ENCODE measurements around the gene EXOC1. TPM values are rescaled to one million over a fixed set of nuclear protein-coding genes. Genes with fewer than 3 reads are reported as not detected.
"Not testable (repeated sequence)": the region's sequence is repeated elsewhere in the genome, so short reads cannot be mapped to it uniquely, and the experiment has no call there.

Gene EXOC1
- total RNA-seq, 1 donor from 2014 or later = 41.1 TPM

GRCh38 chr4:55830716-55831115 is 22.7 kb upstream of the EXOC1 start:
- no peaks in the 10 kb centered on the region for H3K27me3 ChIP-seq (ENCODE audit: control insufficient read depth, insufficient read depth, low read length)
- no peak overlapping the region for H3K4me3 ChIP-seq (ENCODE audit: low read depth, low read length)
- TF ChIP-seq, protein P1, sequence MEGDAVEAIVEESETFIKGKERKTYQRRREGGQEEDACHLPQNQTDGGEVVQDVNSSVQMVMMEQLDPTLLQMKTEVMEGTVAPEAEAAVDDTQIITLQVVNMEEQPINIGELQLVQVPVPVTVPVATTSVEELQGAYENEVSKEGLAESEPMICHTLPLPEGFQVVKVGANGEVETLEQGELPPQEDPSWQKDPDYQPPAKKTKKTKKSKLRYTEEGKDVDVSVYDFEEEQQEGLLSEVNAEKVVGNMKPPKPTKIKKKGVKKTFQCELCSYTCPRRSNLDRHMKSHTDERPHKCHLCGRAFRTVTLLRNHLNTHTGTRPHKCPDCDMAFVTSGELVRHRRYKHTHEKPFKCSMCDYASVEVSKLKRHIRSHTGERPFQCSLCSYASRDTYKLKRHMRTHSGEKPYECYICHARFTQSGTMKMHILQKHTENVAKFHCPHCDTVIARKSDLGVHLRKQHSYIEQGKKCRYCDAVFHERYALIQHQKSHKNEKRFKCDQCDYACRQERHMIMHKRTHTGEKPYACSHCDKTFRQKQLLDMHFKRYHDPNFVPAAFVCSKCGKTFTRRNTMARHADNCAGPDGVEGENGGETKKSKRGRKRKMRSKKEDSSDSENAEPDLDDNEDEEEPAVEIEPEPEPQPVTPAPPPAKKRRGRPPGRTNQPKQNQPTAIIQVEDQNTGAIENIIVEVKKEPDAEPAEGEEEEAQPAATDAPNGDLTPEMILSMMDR (IDR thresholded peaks at IDR 0.05; ENCODE audit: insufficient read depth, low read length, poor library complexity, severe bottlenecking) = no peak
- no peaks in the 10 kb centered on the region for H3K36me3 ChIP-seq (ENCODE audit: control insufficient read depth, insufficient read depth, low read length)
- no peak for DNase-seq (ENCODE audit: low read depth)

DNA sequence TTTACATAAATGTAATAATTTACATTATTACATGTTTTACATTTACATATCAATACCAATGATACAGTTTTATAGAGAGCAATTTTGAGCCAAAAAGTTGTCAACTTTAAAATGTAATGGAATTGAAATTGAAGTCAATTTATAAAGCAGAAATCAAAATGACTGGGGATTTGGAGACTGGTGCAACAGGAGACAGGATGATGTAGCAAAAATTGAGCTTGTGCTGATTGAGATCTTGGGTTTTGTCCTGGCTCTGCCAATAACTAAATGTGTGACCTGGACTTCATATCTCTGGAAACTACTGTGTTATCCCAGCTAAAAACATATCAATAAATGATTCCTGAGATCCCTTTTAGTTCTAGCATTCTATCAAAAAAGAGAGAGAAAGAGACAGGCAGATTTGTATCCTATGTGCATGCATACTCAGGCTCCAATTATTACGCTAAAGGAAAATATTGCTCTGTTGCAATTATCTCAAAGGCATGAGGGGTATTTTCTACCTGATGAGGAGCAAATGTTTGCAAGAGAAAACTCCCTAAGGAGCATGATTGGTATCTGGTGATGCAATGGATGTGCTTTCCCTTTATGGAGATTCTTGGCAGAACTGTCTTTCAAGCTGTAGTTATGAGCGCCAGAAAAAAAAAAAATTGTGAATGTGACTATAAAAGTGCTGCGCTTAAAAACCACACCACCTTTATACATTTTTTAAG is 19.2 kb upstream of the EXOC1 start:
- Histone ChIP-seq H3K4me3 (ENCODE audit: low read depth, low read length) (no peak overlapping the region), H3K27me3 (ENCODE audit: control insufficient read depth, insufficient read depth, low read length) (no peaks in the 10 kb centered on the region), H3K36me3 (ENCODE audit: control insufficient read depth, insufficient read depth, low read length) (no peaks in the 10 kb centered on the region)
- DNase-seq (ENCODE audit: low read depth) = no peak
- TF ChIP-seq, protein P1 (IDR thresholded peaks at IDR 0.05; ENCODE audit: insufficient read depth, low read length, poor library complexity, severe bottlenecking) = no peak

DNA sequence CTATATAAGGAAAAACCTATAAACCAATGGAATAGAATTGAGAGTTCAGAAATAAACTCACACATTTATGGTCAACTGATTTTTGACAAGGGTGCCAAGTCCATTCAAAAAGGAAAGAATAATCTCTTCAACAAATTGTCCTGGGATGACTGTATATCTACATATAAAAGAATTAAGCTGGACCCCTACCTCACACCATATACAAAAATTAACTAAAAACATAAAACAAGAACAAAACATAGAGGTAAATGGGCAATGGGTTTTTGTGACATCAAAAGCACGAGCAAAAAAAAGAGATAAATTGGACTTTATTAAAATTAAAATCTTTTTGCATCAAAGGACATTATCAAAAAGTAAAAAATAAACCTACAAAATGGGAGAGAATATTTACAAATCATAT is 15.5 kb upstream of the EXOC1 start:
- TF ChIP-seq, protein P1 (IDR thresholded peaks at IDR 0.05; ENCODE audit: insufficient read depth, low read length, poor library complexity, severe bottlenecking) = no peak
- Histone ChIP-seq H3K4me3 (ENCODE audit: low read depth, low read length) (no peak overlapping the region), H3K36me3 (ENCODE audit: control insufficient read depth, insufficient read depth, low read length) (no peaks in the 10 kb centered on the region), H3K27me3 (ENCODE audit: control insufficient read depth, insufficient read depth, low read length) (no peaks in the 10 kb centered on the region)
- no peak for DNase-seq (ENCODE audit: low read depth)

- no peak for DNase-seq (ENCODE audit: low read depth)
- TF ChIP-seq, protein P1 (IDR thresholded peaks at IDR 0.05; ENCODE audit: insufficient read depth, low read length, poor library complexity, severe bottlenecking) = no peak
These were observed 15.1 kb upstream of the EXOC1 start for GRCh38 chr4:55838356-55838755.

DNA sequence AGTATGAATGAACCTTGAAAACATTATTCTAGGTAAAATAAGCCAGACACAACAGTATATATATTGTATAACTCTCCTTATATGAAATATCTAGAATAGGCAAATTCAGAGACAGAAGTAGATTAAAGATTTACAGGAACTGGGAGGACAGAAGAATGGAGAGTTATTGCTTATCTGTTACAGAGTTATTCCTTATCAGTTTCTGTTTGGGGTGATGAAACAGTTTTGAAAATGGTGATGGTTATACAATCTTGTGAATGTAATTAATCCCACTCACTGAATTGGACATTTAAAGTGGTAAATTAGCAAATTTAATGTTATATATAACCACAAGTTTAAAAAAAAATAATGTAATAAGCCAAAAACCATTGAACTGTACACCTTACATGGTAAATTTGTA is 14.5 kb upstream of the EXOC1 start:
- Histone ChIP-seq H3K4me3 (ENCODE audit: low read depth, low read length) (no peak overlapping the region), H3K36me3 (ENCODE audit: control insufficient read depth, insufficient read depth, low read length) (no peaks in the 10 kb centered on the region), H3K27me3 (ENCODE audit: control insufficient read depth, insufficient read depth, low read length) (no peaks in the 10 kb centered on the region)
- TF ChIP-seq, protein P1 (IDR thresholded peaks at IDR 0.05; ENCODE audit: insufficient read depth, low read length, poor library complexity, severe bottlenecking) = no peak
- no peak for DNase-seq (ENCODE audit: low read depth)

More at GRCh38 chr4:55838356-55838755, 15.1 kb upstream of the EXOC1 start:
- no peak overlapping the region for H3K4me3 ChIP-seq (ENCODE audit: low read depth, low read length)
- no peaks in the 10 kb centered on the region for H3K36me3 ChIP-seq (ENCODE audit: control insufficient read depth, insufficient read depth, low read length)
- H3K27me3 ChIP-seq (ENCODE audit: control insufficient read depth, insufficient read depth, low read length) = no peaks in the 10 kb centered on the region

DNA sequence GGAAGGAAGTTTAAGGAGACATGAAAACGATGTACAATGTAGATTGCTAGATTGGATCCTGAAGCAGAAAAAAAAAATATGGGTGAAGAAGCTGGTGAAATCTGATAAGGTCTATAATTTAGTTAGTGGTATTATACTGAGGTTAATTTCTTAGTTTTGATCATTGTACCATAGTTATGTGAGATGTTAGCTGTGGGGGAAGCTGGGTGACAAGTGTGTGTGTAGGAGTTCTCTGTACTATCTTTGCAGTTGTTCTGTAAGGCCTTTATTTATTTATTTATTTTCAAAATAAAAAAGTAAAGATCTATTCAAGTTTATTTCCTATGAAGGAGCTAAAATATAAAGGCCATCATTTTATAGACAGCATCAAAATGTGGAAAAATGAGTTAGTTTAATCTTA is 12.5 kb upstream of the EXOC1 start:
- H3K36me3 ChIP-seq (ENCODE audit: control insufficient read depth, insufficient read depth, low read length) = no peaks in the 10 kb centered on the region
- no peak for DNase-seq (ENCODE audit: low read depth)
- TF ChIP-seq, protein P1 (IDR thresholded peaks at IDR 0.05; ENCODE audit: insufficient read depth, low read length, poor library complexity, severe bottlenecking) = no peak
- H3K27me3 ChIP-seq (ENCODE audit: control insufficient read depth, insufficient read depth, low read length) = no peaks in the 10 kb centered on the region
- no peak overlapping the region for H3K4me3 ChIP-seq (ENCODE audit: low read depth, low read length)

GRCh38 chr4:55841373-55842239 is 11.8 kb upstream of the EXOC1 start:
- H3K36me3 ChIP-seq (ENCODE audit: control insufficient read depth, insufficient read depth, low read length); DNase-seq (ENCODE audit: low read depth); H3K27me3 ChIP-seq (ENCODE audit: control insufficient read depth, insufficient read depth, low read length); H3K4me3 ChIP-seq (ENCODE audit: low read depth, low read length): not testable (repeated sequence)

DNA sequence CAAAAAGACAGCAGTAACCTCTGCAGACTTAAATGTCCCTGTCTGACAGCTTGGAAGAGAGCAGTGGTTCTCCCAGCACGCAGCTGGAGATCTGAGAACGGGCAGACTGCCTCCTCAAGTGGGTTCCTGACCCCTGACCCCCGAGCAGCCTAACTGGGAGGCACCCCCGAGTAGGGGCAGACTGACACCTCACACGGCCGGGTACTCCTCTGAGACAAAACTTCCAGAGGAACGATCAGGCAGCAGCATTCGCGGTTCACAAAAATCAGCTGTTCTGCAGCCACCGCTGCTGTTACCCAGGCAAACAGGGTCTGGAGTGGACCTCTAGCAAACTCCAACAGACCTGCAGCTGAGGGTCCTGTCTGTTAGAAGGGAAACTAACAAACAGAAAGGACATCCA is 11.1 kb upstream of the EXOC1 start:
- DNase-seq (ENCODE audit: low read depth); H3K27me3 ChIP-seq (ENCODE audit: control insufficient read depth, insufficient read depth, low read length); H3K4me3 ChIP-seq (ENCODE audit: low read depth, low read length); H3K36me3 ChIP-seq (ENCODE audit: control insufficient read depth, insufficient read depth, low read length): not testable (repeated sequence)

Data from kidney epithelial cell (primary cell).